Left colon (tissue), 2 donors: ENCODE results near the gene UTP25. TPM values are rescaled to one million over a fixed set of nuclear protein-coding genes. Genes with fewer than 3 reads are reported as not detected.
A peak's percentile ranks its signal among the peaks of the same experiment; 100 is the strongest.
"Not testable (repeated sequence)": the region's sequence is repeated elsewhere in the genome, so short reads cannot be mapped to it uniquely, and the experiment has no call there.

Experiments
- ATAC-seq: fragments of 200-7000 bp; cut with Tn5 transposase; one replicate; pipeline ENCODE4 v1.9.1; 2020; ENCODE audit warnings: mild to moderate bottlenecking, moderate library complexity
- DNase-seq, 2 donors: peaks; one replicate each; pipeline ENCODE4 v3.0.0-alpha.2; 2020
- intact Hi-C, 2 donors: fragments of 100-400 bp; cut with DNase I in 1 of 2; cut with micrococcal nuclease in 1 of 2; formaldehyde crosslinking; loops; one replicate each; pipeline versions ENCODE4 v1.11.2 to v1.14.0; 2022; cut with DNase I, micrococcal nuclease
- long read RNA-seq: library from polyadenylated mRNA; unstranded; transcript quantifications from one replicate; pipeline ENCODE4 v2.0.0, GENCODE V29; 2021
- total RNA-seq, 2 donors: library from RNA; stranded (reverse); fragmentation: NEBNext Ultra II Directional; extraction: Animal tissue kit (Norgen Biotek cat#: 25700); gene quantifications; one replicate each; pipeline ENCODE4 v1.2.1, GENCODE V29; 2021
- donor health status: DM: no; HTN: no; CAD: no.
- donor health status: DM: yes; HTN: yes; CAD: no.

Gene UTP25, protein sequence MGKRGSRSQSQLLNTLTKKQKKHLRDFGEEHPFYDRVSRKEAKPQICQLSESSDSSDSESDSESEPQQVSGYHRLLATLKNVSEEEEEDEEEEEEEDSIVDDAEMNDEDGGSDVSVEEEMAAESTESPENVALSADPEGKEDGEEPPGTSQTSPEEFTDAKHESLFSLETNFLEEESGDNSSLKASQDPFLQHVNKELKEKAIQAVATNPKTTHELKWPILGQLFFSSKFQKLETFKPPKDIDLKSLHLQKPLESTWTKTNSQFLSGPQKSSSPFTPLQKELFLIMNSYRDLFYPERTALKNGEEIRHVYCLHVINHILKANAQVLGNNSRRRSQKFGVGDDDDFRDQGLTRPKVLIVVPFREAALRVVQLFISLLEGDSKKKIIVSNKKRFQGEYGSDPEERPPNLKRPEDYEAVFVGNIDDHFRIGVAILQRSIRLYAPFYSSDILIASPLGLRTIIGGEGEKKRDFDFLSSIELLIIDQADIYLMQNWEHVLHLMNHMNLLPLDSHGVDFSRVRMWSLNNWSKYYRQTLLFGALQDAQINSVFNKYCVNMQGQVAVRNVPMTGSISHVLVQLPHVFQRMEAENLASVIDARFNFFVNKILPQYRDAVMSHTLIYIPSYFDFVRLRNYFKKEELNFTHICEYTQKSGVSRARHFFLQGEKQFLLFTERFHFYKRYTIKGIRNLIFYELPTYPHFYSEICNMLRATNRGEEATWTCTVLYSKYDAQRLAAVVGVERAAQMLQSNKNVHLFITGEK
- total RNA-seq: 1 to 10 TPM; 4.8 to 6.2 TPM
- long read RNA-seq, full-length matches to known transcripts: 4 of 5 reads
- long read RNA-seq, partial matches to known transcripts: 0 of 5 reads
- long read RNA-seq, other reads (novel, unspliced or antisense): 1 of 5 reads

GRCh38 chr1:209827384-209828262 lies at the start of gene UTP25:
Gene UTP25, plus strand, starts transcription at chr1:209827972. Its CDS starts 92 bp downstream, at chr1:209828064.
- peak; percentile 74 for ATAC-seq
- intact Hi-C loops: no loop called here
- peak; percentile 93 to 97 for DNase-seq

DNA sequence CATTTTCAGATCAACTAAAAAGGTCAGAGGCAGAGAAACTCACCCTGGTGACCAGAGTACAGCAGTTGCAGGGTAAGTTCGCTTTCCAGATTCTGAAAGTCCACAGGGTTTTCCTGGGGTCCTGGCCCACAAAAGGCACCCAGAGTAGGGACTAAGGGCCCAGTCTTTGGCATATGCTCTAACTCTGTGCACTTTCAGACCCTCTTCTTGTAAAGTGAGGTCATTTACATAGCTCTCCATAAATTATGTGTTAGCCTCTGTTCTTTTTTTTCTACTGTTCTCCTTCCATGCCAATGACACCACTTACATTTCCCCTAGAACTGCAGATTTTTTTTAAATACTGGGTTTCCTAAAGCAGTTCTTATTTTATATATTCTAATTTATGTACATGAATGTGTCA lies 49.7 kb upstream of the UTP25 start:
- no peak for ATAC-seq
- intact Hi-C loops: no loop called here
- DNase-seq: no peak

GRCh38 chr1:209780268-209780667 lies 47.5 kb upstream of the UTP25 start:
- DNase-seq (no peak), ATAC-seq (no peak)
- intact Hi-C loops: no loop called here

GRCh38 chr1:209783386-209783785 lies 44.4 kb upstream of the UTP25 start:
- DNase-seq: no peak
- no peak for ATAC-seq

GRCh38 chr1:209784265-209785169 lies 43.3 kb upstream of the UTP25 start, which contains the start of gene C1orf74:
Gene C1orf74, minus strand, starts transcription at chr1:209784559. Its CDS starts 925 bp downstream, at chr1:209783634.
- peak; percentile 95 for ATAC-seq
- intact Hi-C loops: no loop called here
- peak; percentile 99 for DNase-seq

More at GRCh38 chr1:209783386-209783785, 44.4 kb upstream of the UTP25 start:
- intact Hi-C loops: no loop called here

GRCh38 chr1:209785592-209785991 lies 42.2 kb upstream of the UTP25 start:
- intact Hi-C loops: no loop called here
- ATAC-seq (no peak), DNase-seq (no peak)

DNA sequence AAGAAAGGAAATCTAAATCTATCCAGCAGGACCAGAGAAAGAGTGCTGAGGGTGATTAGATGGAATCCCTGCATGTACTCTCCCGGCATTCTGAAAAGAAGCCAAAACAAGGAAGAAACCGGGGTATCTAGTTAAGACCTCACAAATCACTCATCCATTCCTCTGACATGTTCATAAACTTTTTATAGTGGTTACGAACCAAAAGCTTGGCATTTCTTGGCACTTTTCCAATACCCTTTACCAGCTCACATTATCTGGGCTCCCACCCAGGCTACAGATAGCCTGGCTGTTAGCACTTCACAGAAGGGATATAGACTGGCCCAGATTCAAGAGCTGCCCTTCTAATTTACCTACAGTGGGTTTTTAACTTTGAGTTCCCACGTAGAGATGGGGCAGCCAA lies 41.6 kb upstream of the UTP25 start:
- ATAC-seq (no peak), DNase-seq (no peak)
- intact Hi-C loops: no loop called here

GRCh38 chr1:209787551-209787950 lies 40.2 kb upstream of the UTP25 start:
- intact Hi-C loops: no loop called here
- peak in 1 of 2 donors; percentile 72 for DNase-seq
- ATAC-seq: peak; percentile 42

- ATAC-seq (no peak), DNase-seq (no peak)
- intact Hi-C loops: no loop called here
Observed at GRCh38 chr1:209789245-209789644, 38.5 kb upstream of the UTP25 start.

GRCh38 chr1:209790286-209791193 lies 37.2 kb upstream of the UTP25 start:
- DNase-seq (peak in 1 of 2 donors; percentile 42), ATAC-seq (peak; percentile 79)
- intact Hi-C loops: no loop called here

DNA sequence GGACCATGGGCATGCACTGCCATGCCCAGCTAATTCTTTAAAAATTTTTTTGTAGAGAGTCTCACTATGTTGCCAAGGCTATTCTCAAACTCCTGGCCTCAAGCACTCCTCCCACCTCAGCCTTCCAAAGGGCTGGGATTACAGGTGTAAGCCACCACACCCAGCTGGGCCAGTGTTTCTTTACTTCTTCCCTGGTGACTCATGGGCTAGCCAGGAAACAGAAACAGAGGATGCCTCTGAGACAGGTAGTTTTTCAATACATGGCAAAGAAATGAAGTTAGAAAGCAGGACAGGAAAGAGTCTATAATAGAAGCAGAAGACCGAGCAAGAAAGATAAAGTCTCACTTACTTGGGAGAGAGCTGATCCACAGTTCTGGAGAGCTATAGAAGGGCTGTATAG lies 35.9 kb upstream of the UTP25 start:
- intact Hi-C loops: no loop called here
- ATAC-seq (peak; percentile 79), DNase-seq (peak; percentile 56 to 73)

DNA sequence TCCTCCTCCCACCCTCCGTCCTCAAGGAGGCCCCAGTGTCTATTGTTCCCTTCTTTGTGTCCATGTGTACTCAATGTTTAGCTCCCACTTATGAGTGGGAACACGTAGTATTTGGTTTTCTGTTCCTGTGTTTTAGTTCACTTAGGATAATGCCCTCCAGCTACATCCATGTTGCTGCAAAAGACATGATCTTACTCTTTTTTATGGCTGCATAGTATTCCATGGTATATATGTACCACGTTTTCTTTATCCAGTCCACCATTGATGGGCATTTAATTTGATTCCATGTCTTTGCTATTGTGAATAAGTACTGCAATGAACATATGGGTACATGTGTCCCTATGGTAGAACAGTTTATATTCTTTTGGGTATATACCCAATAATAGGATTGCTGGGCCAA lies 34.1 kb upstream of the UTP25 start:
- intact Hi-C loops, ATAC-seq, DNase-seq: not testable (repeated sequence)

GRCh38 chr1:209797978-209798639 lies 29.7 kb upstream of the UTP25 start:
- intact Hi-C loops: no loop called here
- no peak for ATAC-seq
- no peak for DNase-seq

DNA sequence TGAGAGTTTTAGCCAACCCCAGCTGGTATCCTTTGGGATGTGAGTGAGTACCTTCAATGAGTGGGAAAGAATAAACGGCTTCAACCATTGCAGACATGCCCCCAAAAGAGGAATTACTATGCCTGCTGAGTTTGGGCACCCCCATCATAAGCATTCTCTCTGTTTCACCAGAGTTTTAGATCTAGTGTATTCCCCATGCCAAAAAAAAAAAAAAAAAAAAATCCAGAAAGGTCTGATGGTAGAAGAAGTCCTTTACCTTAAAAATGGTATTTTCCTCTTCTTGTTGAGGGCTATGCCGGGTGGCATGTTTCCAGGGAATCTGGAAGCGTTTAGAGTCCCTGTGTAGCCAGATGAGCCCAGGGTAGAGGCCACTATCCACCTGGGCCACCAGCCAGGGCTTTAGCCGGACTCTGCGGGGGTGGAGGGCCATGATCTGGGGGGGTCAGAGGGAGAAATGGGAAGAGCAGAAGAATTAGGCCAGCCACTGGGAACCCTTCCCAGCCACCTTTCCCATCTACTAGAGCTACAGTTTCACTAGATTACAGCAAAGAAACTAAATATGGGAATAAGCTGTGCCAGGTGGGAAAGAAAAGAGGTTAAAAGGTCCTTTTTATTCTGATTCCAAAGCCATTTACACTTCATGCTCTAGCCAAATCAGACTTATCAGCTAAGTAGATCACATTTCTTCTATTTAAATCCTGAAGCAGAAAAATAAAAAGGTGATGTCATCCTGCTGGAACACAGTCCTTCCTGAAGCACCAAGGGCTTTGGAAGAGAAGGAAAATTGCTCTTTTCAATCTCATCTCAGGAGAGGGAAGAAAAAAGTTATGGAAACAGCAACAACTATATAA lies 26.6 kb upstream of the UTP25 start:
- ATAC-seq (no peak), DNase-seq (no peak)
- intact Hi-C loops: no loop called here

DNA sequence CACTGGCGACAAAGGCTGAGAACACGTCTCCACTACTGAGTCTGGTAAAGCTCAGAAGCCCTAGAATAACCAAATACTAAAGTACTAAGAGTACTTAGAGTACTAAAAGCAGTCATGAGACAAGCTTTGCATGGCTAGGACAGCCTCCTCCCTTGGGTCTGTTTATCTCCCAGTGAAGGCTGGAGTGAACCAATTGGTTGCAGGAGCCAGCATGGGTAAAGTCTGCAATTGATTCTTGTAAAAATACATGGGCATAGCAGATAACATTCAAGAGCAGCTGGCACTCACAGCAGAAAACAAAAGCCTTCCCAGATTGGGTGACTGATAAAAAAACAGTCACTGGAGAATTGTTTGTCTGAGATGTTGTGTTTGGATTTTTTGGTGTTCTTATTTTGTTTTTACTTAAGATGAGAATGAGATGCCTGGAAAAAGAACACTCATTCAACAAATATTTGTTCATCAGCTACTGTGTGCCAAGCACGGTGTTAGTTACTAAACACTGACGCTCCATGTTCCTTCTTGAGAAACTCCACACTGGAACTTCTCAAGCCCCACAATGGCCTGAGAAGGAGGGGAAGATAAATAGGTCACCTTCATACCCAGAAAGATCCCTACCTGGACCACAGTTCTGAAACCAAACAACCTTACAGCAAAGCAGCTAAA lies 25.5 kb upstream of the UTP25 start:
- ATAC-seq (no peak), DNase-seq (no peak)
- intact Hi-C loops: no loop called here
